Measurements from ENCODE around the gene GPR107. TPM values are rescaled to one million over a fixed set of nuclear protein-coding genes. Genes with fewer than 3 reads are reported as not detected.

GPR107 gene
- polyA plus RNA-seq, 2 of the 4 experiments (the other 2 are of a cell fraction) = 28.1 to 45.1 TPM

- H3K4me2 ChIP-seq = no peak overlapping the region
- FAIRE-seq = no peak
- H3K9me3 ChIP-seq = no peaks in the 10 kb centered on the region
- H3K4me1 ChIP-seq = peaks cover 13% of the 10 kb centered on the region
- no peak for TF ChIP-seq ZSCAN20 (CRISPR knock-in tag; IDR thresholded peaks at IDR 0.05)
- no peak for TF ChIP-seq JUN (IDR thresholded peaks at IDR 0.05)
- TF ChIP-seq ZC3H11A (IDR thresholded peaks at IDR 0.05) = no peak
- no peak for TF ChIP-seq CBX2 (IDR thresholded peaks at IDR 0.05; ENCODE audit: borderline replicate concordance, low read depth)
- no peak for TF ChIP-seq HDAC2 (IDR thresholded peaks at IDR 0.05)
- TF ChIP-seq ELK1 (IDR thresholded peaks at IDR 0.05; ENCODE audit: low read depth, low read length) = no peak
- TF ChIP-seq EHF (CRISPR knock-in tag; IDR thresholded peaks at IDR 0.05) = no peak
- TF ChIP-seq POLR2A (IDR thresholded peaks at IDR 0.05; ENCODE audit: low read length) = no peak
- no peak for TF ChIP-seq FOSB (CRISPR knock-in tag; IDR thresholded peaks at IDR 0.05)
- TF ChIP-seq ZFP36 (IDR thresholded peaks at IDR 0.05; ENCODE audit: borderline replicate concordance, partially characterized antibody) = no peak
- TF ChIP-seq FOSL2 (IDR thresholded peaks at IDR 0.05) = no peak
- TF ChIP-seq FOSL2 (CRISPR knock-in tag; IDR thresholded peaks at IDR 0.05) = no peak
- TF ChIP-seq HES2 (IDR thresholded peaks at IDR 0.05) = no peak
- TF ChIP-seq KDM1A (IDR thresholded peaks at IDR 0.05; ENCODE audit: low read depth) = no peak
- no peak for TF ChIP-seq HEYL (CRISPR knock-in tag; IDR thresholded peaks at IDR 0.05)
- TF ChIP-seq PHF8 (IDR thresholded peaks at IDR 0.05; ENCODE audit: borderline replicate concordance, low read depth) = no peak
- no peak for TF ChIP-seq MAZ (IDR thresholded peaks at IDR 0.05; ENCODE audit: borderline replicate concordance, low read depth, low read length)
- H3K27ac ChIP-seq = no peak overlapping the region
- no peak for DNase-seq (ENCODE audit: low read depth in 1 of 2, low spot score in 1 of 2)
- CTCF ChIA-PET = interaction anchor here (0.7 to 1.4 kb wide), 3 partner anchors 9 to 411 kb away, joined by 3 to 4 read pairs (median 3); no protein-coding TSS in a partner anchor
- 83% methylated on average over 11 of the region's 11 CpGs for WGBS (ENCODE audit: missing lambda C conversion rate)
- no peak overlapping the region for H3K4me3 ChIP-seq
- ATAC-seq = no peak
- POLR2A ChIA-PET = no interaction called here
These were observed 4.1 kb upstream of the GPR107 start for GRCh38 chr9:130049431-130050210.

GRCh38 chr9:130050462-130050861, 3.2 kb upstream of the GPR107 start:
- POLR2A ChIA-PET = no interaction called here

DNA sequence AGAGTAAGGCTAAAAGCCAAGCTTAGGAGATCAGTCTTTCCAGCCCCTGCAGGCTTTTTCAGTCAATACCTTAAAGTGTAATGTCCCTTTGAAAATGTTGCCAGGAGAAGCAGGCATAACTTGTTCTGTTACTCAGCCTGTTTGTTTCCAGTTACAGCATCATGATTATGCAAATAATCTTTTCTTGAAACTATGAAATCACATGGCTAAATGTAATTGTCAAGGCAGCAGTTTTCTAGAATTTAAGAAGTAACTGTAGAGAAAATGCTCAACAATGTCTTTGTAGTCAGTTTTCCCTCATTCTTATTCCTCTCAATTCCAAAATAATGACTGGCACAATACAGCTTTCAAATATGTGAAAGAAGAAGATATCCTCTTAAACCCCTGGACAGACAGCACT, 1.9 kb upstream of the GPR107 start:
- no peak for FAIRE-seq
- Histone ChIP-seq H3K27ac (no peak overlapping the region), H3K4me2 (peak overlapping the region; percentile 100)

More at GRCh38 chr9:130050462-130050861, 3.2 kb upstream of the GPR107 start:
- 95% methylated on average over 3 of the region's 3 CpGs for WGBS (ENCODE audit: missing lambda C conversion rate)
- no peak overlapping the region for H3K4me2 ChIP-seq
- TF ChIP-seq NFE2L2 (conservative IDR thresholded peaks at IDR 0.05; ENCODE audit: low read length) (no peak), ZSCAN20 (CRISPR knock-in tag; IDR thresholded peaks at IDR 0.05) (no peak), PHF8 (IDR thresholded peaks at IDR 0.05; ENCODE audit: borderline replicate concordance, low read depth) (no peak), POLR2AphosphoS2 (conservative IDR thresholded peaks at IDR 0.05; ENCODE audit: low read length) (no peak), CBX2 (IDR thresholded peaks at IDR 0.05; ENCODE audit: borderline replicate concordance, low read depth) (no peak), CHD2 (IDR thresholded peaks at IDR 0.05; ENCODE audit: low read length, partially characterized antibody) (no peak), MAX (IDR thresholded peaks at IDR 0.05) (no peak), TP53 (CRISPR knock-in tag; IDR thresholded peaks at IDR 0.05) (no peak), NR3C1 (IDR thresholded peaks at IDR 0.05) (no peak), GATA3 (IDR thresholded peaks at IDR 0.05; ENCODE audit: borderline replicate concordance) (no peak), EHMT2 (IDR thresholded peaks at IDR 0.05; ENCODE audit: low read depth) (no peak), TFCP2L1 (CRISPR knock-in tag; IDR thresholded peaks at IDR 0.05) (no peak), RCOR1 (IDR thresholded peaks at IDR 0.05; ENCODE audit: low read depth, low read length) (no peak)
- no peak overlapping the region for H3K27ac ChIP-seq
- ATAC-seq = no peak
- H3K4me3 ChIP-seq = no peak overlapping the region
- peaks cover 17% of the 10 kb centered on the region for H3K4me1 ChIP-seq
- DNase-seq (ENCODE audit: low read depth in 1 of 2, low spot score in 1 of 2) = no peak
- H3K9me3 ChIP-seq = no peaks in the 10 kb centered on the region
- CTCF ChIA-PET = interaction anchor here (0.7 to 1.9 kb wide), 3 partner anchors 8 to 411 kb away, joined by 3 to 9 read pairs (median 3); partner anchors contain the start of gene FNBP1
- no peak for FAIRE-seq

More for the DNA sequence above, 1.9 kb upstream of the GPR107 start:
- ChIA-PET CTCF (interaction anchor here (0.6 to 1.9 kb wide), 5 partner anchors 10 to 1113 kb away, joined by 3 to 9 read pairs (median 3); partner anchors contain the start of gene FNBP1), POLR2A (no interaction called here)
- Histone ChIP-seq H3K4me1 (peaks cover 17% of the 10 kb centered on the region), H3K9me3 (no peaks in the 10 kb centered on the region), H3K4me3 (no peak overlapping the region)
- ATAC-seq (no peak), DNase-seq (ENCODE audit: low read depth in 1 of 2, low spot score in 1 of 2) (no peak)
- TF ChIP-seq MAFK (IDR thresholded peaks at IDR 0.05; ENCODE audit: partially characterized antibody) = peak; percentile 53
- no peak for TF ChIP-seq E2F6 (IDR thresholded peaks at IDR 0.05; ENCODE audit: borderline replicate concordance, low read depth)

All from A549 (cell line).